COLO668 (cell line): Measurements from ENCODE around the gene CDRT4.

Experiments used
- DNase-seq: peaks from one replicate; lab custom pipeline; 2025; ENCODE audit not compliant: unreplicated experiment; lab: John Stamatoyannopoulos, UW

The CDRT4 gene

GRCh38 chr17:15492791-15493692 lies 25.6 kb upstream of the CDRT4 start:
- no peak for DNase-seq

- DNase-seq = no peak
Measured at GRCh38 chr17:15492186-15492585, 24.8 kb upstream of the CDRT4 start.

- no peak for DNase-seq
Measured at GRCh38 chr17:15490634-15491261, 23.3 kb upstream of the CDRT4 start.

GRCh38 chr17:15488557-15488956 lies 21.1 kb upstream of the CDRT4 start:
- no peak for DNase-seq

- DNase-seq = no peak
Measured at GRCh38 chr17:15485045-15485444, 17.6 kb upstream of the CDRT4 start.

- no peak for DNase-seq
Measured at GRCh38 chr17:15483431-15483830, 16.0 kb upstream of the CDRT4 start.

GRCh38 chr17:15482476-15482875 lies 15.1 kb upstream of the CDRT4 start:
- DNase-seq = no peak

GRCh38 chr17:15481481-15481880 lies 14.1 kb upstream of the CDRT4 start:
- DNase-seq = no peak

- DNase-seq = no peak
Measured at GRCh38 chr17:15480204-15480603, 12.8 kb upstream of the CDRT4 start.

GRCh38 chr17:15479703-15480102 lies 12.3 kb upstream of the CDRT4 start:
- DNase-seq = no peak

GRCh38 chr17:15478845-15479244 lies 11.4 kb upstream of the CDRT4 start:
- no peak for DNase-seq

- no peak for DNase-seq
Measured at GRCh38 chr17:15475631-15476354, 8.4 kb upstream of the CDRT4 start.

GRCh38 chr17:15472891-15473290 lies 5.5 kb upstream of the CDRT4 start:
- DNase-seq = no peak

- DNase-seq = no peak
Measured at GRCh38 chr17:15470536-15470935, 3.1 kb upstream of the CDRT4 start.

GRCh38 chr17:15469260-15469659 lies 1.8 kb upstream of the CDRT4 start:
- DNase-seq = no peak

GRCh38 chr17:15468126-15468525 lies 705 bp upstream of the CDRT4 start:
- no peak for DNase-seq

GRCh38 chr17:15466131-15466530 lies 1.3 kb downstream of the CDRT4 start:
- DNase-seq = no peak

GRCh38 chr17:15465045-15465701 lies 2.2 kb downstream of the CDRT4 start:
- no peak for DNase-seq

- DNase-seq = no peak
Measured at GRCh38 chr17:15464231-15464985, 3.0 kb downstream of the CDRT4 start.

GRCh38 chr17:15462976-15463772 lies 4.2 kb downstream of the CDRT4 start:
- DNase-seq = no peak
